HG03095 (cell line): ENCODE measurements around the gene SNX32.

ENCODE experiments used
- ATAC-seq: cut with Tn5 transposase; IDR thresholded peaks from one replicate; pipeline ENCODE4 v1.9.1; 2021; ENCODE audit warnings: moderate library complexity; ENCODE audit not compliant: unreplicated experiment

SNX32 gene

DNA sequence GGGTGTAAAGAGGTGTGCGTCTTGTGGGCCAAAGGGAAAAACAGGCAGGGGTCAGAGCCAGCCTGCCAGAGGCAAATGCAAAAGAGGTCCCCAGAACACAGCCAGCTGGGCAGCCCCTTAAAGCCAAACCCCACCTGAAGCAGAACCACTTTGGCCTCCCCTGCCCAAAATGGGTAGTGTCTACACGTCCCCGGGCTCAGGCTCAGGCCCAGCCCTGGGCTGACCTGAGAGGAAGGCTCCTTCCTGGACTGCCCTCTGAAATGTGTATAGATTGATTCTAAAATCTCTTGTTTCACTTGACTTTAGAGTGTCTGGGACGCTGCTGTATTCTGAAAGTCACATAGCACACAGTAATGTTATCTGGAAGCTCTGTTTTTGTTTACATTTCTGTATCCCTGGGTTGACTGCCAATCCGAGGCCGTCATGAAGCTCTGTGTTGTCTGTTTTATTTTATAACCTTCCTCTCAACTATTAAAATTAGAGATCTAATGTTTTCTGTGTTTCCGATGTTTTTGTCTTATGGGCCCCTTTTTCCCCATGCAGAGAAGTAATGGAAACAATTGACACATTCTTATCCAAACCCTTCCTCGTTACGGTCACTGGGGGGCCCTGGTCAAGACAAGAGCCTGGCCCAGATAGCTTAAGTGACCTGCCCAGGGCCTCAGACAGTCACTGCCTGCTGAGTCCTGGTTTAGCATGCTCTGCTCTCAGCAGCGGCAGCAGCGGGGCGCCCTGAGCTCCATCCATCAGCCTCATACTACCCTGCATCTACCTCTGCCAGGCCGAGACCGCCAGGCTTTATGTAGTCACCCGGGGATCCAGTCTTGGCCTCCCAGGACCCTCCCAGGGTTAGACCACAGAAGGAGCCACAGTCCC lies 36.8 kb upstream of the SNX32 start:
- no peak for ATAC-seq

GRCh38 chr11:65797711-65798110 lies 36.1 kb upstream of the SNX32 start:
- no peak for ATAC-seq

GRCh38 chr11:65798882-65799281 lies 34.9 kb upstream of the SNX32 start:
- no peak for ATAC-seq

DNA sequence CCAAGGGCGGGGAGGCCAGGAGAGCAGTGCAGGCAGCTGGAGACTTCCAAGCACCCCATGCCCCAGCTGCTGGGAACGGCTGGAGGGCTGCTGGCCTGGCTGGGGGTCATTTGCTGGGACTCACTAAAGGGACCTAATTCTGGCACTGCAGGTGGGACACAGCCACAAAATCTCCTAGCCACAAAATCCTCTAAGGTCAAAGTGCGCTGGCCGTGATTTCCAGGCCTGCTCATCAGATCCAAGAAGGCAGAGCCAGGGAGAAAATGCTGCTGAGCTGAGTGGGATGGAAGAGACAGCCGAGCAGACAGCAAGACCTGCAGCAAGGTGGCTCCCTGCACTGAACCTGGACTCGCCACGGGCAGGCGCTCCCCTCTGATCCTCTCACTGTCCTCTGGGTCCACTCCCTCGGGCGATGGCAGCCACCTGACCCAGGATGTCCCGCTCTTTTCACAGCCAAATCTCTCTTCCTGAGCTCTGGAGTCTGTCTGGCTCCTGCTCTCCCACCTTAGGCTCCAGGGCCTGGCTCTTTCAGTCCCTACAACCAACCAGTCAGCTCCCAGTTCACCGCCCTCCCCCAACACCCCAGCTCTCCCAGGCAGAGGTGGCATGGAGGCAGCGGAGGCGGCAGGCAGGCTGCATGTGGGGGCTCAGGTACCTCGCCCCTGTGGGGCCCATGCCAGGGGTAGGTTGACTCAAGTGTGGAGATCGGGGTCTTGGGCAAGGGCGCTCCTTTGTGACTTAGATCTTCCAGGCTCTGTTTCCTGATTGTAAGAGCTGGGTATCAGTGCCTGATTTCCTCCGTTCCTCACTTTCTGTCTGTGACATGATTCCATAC lies 32.4 kb upstream of the SNX32 start:
- ATAC-seq: no peak

DNA sequence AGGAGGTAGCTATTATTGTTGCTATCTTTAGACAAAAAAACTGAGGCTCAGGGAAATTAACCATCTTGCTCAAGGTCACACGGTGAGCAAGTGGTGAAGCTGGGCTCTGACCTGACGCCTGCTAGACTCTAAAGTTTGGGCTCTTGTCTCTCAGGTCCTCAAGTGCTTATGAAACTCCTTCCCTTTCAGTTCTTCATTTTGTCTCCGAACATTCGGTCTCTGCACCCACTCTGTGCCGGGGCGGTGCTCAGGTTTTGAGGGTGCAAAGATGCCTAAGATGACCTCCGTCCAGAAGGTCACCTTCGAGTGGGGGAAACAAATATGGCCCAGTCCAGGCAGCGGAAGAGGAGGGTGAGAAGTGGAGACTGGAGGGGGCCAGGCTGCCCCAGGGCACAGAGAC lies 30.9 kb upstream of the SNX32 start:
- ATAC-seq: peak; percentile 90

DNA sequence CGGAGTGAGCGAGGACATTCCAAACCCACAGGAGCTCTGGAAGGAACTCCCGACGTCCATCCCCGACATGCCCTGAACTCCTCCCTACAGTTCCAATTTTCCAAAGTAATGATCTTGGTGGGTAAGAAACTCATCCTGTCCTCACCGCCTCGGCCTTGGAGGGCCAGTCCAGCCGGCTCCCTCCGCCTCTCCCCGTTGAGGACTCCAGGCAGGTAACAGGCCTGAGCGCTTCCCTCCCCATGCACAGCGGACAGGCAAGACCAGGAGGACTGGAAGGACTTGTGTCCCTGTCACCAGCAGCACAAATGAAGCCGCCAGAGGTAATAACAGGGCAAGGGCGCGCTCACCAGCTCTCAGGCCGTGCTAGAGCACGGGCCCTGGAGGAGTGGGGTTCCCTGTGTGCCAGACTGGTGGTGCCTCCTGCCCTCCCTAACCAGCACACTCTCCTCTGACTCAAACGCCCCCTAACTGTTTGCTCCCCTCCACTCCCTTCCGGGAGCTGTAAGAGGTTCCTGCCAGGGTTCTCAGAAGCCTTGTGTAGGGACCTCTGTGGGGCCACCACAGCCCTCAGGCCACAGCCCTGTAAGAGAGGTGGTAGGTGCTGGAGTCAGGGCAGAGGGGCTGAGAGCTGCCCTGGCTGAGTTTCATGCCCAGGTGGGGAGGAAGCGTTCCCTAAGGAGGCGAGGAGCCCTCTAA lies 29.8 kb upstream of the SNX32 start:
- ATAC-seq: no peak

- no peak for ATAC-seq
Observed at GRCh38 chr11:65806979-65807378, 26.8 kb upstream of the SNX32 start.

DNA sequence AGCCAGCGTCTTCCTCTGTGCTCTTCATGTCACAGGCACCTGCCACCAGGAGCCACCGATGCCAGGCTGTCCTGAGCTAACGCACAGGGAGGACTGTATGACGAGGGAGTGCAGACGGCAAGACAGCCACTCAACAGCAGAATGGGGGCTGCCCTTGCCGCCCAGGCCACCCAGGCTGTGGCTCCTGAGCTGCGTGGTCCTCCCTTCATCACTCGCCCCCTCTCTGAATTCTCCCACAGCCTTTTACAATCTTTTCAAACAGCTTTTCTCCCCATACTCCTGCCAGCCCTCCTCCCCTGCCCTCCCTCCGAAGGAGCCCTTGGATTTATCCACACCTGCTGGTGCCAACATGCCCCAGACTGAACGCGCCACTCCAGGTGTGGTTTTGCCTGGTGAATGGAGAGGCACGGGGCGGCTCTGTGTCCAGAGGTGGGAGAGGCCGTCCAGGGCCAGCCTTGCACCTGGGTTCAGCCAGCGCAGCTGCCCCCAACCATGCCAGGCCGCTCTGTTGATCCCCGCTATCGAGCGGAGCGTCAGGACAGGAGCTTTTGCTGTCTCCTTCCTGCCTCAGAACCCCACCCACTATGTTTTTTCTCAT lies 24.9 kb upstream of the SNX32 start:
- no peak for ATAC-seq

DNA sequence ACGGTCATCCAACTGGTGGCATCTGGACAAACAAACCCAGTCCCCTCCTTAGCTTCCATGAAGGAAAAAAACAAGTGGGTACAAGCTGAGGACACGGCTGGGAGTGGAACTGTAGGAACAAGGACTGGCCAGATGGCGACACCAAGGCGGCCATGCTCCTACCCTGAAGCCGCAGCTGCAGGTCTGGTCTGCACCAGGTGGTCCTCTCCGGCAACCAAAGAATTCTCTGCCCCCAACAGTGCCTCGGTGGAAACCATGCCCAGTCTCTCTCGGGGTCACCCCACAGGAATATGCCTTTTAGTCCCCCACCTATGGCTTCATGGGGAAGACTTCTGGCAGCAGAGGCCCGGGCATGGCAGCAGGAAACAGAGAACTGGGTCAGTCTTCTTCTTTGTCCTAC lies 24.3 kb upstream of the SNX32 start:
- ATAC-seq: no peak

DNA sequence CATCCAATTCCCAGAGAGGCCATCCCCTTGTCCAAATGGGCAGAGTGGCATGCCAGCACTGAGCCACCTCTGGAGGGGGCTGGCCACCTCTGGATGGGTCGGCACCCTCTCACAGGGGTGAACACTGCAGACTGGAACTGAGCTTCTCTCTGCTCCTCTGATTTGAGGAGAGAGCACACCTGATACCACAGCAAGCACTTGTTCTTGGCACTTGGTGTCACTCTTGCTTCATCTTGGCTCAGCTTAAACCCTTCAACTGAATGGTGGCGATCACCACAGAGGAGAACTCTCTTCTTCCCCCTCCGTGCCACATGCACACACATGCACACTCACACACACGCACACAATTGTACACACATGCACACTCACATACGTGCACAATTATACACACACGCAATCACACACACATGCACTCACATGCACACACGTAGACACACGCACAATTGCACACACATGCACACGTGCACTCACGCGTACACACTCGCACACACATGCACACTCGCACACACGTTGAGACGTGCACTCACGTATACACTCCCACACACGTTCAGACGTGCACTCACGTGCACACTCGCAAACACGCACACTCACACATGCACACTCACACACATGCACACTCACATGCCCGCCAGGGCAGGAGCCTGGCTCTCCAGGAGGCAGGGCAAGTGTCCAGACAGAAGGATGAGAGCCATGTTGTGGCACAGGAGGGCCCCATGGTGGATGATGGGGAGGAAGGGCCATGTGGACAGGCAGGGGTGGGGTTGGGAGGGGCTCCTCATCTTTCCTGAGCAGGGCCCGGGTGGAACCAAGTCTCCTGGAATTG lies 23.5 kb upstream of the SNX32 start:
- ATAC-seq: no peak

DNA sequence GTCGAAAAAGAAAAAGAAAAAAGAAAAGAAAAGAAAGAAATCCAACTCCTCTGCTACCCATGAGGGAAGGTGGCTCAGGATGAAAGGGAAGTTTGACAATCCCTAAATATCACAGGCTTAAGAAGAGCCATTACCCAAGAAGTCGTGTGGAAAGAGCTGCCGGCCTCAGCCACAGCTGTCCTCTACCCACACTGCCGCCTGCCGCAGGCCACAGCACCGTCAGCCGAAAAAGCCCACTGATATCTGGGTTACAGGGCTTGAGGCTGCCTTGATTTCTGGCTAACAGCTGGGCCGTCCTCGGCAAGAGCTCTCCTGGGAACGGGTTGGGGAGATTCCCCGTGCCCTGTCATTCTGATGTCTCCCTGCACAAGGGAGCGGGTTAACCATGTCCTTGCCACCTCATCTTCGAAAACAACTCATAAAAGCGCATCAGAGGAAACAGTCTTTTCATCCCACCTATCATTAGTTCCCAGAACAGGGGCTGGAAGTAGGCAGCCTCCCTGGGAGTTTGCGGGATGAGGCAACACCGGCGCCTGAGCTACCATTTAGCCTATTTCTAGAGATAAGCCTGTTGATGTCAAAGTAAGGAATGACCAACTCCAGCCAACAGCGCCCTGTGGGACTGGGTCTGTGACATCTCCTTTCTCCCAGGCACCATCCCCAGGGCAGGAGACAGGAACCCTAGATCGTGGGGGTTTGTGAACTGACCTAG lies 21.8 kb upstream of the SNX32 start:
- ATAC-seq: no peak

GRCh38 chr11:65814131-65814985 lies 19.4 kb upstream of the SNX32 start:
- no peak for ATAC-seq

DNA sequence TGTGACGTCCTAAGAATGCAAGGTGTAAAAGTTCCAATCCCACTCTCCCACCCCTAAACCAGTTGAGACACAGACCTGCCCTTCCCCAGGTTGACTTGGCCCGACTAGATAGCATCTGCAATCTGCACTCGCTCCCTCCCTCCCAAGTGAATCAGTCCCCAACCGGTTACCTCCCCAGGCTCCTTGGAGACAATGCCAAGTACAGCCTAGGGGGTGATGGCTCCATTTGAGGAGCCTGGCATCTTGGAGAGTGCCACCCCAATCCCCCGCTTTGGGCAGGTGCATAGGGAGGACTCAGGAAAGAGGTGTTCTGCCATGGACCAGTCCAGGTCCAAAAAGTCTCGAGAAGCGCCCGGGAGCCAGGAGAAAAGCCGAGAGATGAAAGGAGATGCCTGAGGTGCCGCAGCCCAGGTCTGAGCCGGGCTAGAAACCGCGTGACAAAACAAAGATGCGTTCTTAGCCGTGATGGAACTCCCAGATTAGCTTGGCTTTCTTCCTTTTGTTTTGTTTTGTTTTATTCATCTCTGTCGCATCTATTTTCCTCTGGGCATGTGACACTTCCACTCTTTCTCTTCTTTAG lies 18.7 kb upstream of the SNX32 start:
- ATAC-seq: no peak

DNA sequence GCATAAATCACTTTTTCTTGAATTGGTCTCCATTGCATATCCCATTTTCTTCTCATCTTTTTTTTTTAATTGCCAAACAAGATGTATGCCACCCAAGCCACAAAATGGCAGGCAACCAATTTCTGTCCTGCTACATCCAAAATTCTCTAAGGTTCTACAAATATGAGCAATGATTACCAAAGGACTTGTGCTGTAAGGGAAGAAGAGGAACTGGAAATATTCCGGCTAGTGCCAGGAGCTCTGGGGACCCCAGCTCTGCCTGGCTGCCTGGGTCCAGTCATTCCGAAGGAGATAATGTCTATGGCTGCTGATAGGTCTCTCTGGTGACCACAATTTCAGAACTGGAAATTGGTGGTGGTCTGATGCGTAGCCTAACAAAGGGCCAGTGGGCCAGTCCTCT lies 17.1 kb upstream of the SNX32 start:
- ATAC-seq: no peak

GRCh38 chr11:65817312-65817834 lies 16.4 kb upstream of the SNX32 start:
- ATAC-seq: no peak

GRCh38 chr11:65817835-65818680 lies 15.7 kb upstream of the SNX32 start:
- no peak for ATAC-seq

DNA sequence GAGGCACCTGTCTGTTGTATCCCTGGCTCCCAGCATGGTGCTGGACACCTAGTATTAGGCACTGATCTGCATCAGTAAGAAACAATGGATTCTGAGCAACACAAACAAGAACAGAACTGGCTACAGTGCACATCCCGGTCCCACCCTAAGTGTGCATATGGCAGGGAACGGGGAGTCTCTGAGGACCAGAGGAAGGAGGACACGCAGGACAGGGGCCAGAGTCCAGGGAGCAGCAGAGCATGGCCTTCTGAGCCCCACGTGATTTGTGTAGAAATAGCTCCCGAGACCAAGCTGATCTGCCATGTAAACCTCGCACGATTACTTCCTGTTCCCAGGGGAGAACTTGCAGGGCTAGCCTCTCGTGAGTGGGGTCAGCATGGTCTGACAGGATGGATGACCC lies 12.7 kb upstream of the SNX32 start:
- no peak for ATAC-seq
